ENCODE measurements around the gene CSF1. TPM values are rescaled to one million over a fixed set of nuclear protein-coding genes. Genes with fewer than 3 reads are reported as not detected.
A peak's percentile ranks its signal among the peaks of the same experiment; 100 is the strongest.

CSF1 gene
- total and polyA plus RNA-seq, 7 donors, result 3.0 to 118 (median 21.8) TPM

DNA sequence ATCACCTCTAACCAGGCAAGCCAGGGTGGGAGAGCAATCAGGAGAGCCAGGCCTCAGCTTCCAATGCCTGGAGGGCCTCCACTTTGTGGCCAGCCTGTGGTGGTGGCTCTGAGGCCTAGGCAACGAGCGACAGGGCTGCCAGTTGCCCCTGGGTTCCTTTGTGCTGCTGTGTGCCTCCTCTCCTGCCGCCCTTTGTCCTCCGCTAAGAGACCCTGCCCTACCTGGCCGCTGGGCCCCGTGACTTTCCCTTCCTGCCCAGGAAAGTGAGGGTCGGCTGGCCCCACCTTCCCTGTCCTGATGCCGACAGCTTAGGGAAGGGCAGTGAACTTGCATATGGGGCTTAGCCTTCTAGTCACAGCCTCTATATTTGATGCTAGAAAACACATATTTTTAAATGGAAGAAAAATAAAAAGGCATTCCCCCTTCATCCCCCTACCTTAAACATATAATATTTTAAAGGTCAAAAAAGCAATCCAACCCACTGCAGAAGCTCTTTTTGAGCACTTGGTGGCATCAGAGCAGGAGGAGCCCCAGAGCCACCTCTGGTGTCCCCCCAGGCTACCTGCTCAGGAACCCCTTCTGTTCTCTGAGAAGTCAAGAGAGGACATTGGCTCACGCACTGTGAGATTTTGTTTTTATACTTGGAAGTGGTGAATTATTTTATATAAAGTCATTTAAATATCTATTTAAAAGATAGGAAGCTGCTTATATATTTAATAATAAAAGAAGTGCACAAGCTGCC lies 19.8 kb downstream of the CSF1 start:
- TF ChIP-seq POLR2A (IDR thresholded peaks at IDR 0.05) (no peak), EP300 (IDR thresholded peaks at IDR 0.05) (no peak), POLR2AphosphoS5 (IDR thresholded peaks at IDR 0.05) (no peak)
- TF ChIP-seq, protein P1, sequence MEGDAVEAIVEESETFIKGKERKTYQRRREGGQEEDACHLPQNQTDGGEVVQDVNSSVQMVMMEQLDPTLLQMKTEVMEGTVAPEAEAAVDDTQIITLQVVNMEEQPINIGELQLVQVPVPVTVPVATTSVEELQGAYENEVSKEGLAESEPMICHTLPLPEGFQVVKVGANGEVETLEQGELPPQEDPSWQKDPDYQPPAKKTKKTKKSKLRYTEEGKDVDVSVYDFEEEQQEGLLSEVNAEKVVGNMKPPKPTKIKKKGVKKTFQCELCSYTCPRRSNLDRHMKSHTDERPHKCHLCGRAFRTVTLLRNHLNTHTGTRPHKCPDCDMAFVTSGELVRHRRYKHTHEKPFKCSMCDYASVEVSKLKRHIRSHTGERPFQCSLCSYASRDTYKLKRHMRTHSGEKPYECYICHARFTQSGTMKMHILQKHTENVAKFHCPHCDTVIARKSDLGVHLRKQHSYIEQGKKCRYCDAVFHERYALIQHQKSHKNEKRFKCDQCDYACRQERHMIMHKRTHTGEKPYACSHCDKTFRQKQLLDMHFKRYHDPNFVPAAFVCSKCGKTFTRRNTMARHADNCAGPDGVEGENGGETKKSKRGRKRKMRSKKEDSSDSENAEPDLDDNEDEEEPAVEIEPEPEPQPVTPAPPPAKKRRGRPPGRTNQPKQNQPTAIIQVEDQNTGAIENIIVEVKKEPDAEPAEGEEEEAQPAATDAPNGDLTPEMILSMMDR (IDR thresholded peaks at IDR 0.05), result no peak
- Histone ChIP-seq H3K36me3 (peaks cover 16 to 38% (median 27%) of the 10 kb centered on the region in 4 donors), H3K27me3 (no peaks in the 10 kb centered on the region), H3K27ac (peak overlapping the region; percentile 74 to 83 (median 79)), H3K9me3 (no peaks in the 10 kb centered on the region), H3K4me3 (no peak overlapping the region), H3K4me1 (peaks cover 0 to 61% (median 52%) of the 10 kb centered on the region in 4 donors)
- intact Hi-C loops (cut with DNase I), result no loop called here
- no peak for DNase-seq
- WGBS, 2 donors, result 89 to 93% methylated on average over 9 of the region's 9 CpGs

GRCh38 chr1:109931189-109931731 lies 20.6 kb downstream of the CSF1 start:
- 15 to 53% methylated on average over 10 of the region's 10 CpGs for WGBS, 2 donors
- intact Hi-C loops (cut with DNase I), result no loop called here
- peak overlapping the region; percentile 74 to 83 (median 79) for H3K27ac ChIP-seq
- H3K27me3 ChIP-seq, result no peaks in the 10 kb centered on the region
- peaks cover 10 to 30% (median 20%) of the 10 kb centered on the region in 4 donors for H3K36me3 ChIP-seq
- peaks cover 0 to 53% (median 50%) of the 10 kb centered on the region in 4 donors for H3K4me1 ChIP-seq
- peak; percentile 84 for DNase-seq
- H3K9me3 ChIP-seq, result no peaks in the 10 kb centered on the region
- TF ChIP-seq POLR2A (IDR thresholded peaks at IDR 0.05), result no peak
- TF ChIP-seq POLR2AphosphoS5 (IDR thresholded peaks at IDR 0.05), result peak in 2 of 4 donors; percentile 27 to 33
- no peak for TF ChIP-seq EP300 (IDR thresholded peaks at IDR 0.05)
- H3K4me3 ChIP-seq, result no peak overlapping the region

DNA sequence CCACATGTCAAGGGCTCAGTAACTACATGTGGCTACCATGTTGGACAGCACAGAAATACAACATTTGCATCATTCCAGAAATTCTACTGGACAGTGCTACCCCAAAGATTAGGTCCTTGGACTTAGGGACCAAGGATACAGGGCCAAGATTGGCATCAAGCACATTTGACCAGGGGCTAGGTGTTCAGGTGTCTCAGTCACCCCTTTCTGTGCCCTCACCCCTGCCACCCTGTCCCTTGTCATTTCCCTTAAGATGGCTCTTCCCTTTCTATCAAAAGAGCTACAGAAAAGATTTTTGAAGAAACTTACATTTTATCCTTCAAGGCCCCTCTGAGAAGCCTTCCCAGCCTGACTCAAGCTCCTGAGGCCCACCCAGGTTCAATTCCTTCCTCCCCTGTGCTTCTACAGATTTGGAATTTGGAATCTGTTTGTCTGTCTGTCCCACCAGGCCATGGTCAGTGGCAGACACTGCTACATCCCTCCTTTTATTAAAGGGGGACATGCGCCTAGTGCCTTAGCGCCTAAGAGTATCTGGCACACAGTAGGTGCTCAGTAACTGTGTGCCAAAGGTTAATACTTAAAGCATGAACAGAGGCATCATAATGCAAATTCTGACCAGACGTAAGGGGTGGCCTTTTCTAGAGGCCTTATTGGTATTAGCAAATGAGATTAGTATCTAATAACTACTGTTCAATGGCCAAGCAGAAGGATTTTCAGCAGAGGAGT lies 21.4 kb downstream of the CSF1 start:
- TF ChIP-seq POLR2AphosphoS5 (IDR thresholded peaks at IDR 0.05) (no peak), EP300 (IDR thresholded peaks at IDR 0.05) (no peak), POLR2A (IDR thresholded peaks at IDR 0.05) (no peak)
- TF ChIP-seq, protein P1 (IDR thresholded peaks at IDR 0.05), result no peak
- peaks cover 0 to 45% (median 44%) of the 10 kb centered on the region in 4 donors for H3K4me1 ChIP-seq
- WGBS, 2 donors, result 95 to 97% methylated on average over 3 of the region's 3 CpGs
- no peaks in the 10 kb centered on the region for H3K27me3 ChIP-seq
- H3K27ac ChIP-seq, result peak overlapping the region in 1 of 4 donors; percentile 17
- H3K9me3 ChIP-seq, result no peaks in the 10 kb centered on the region
- H3K36me3 ChIP-seq, result peaks cover 10 to 22% (median 14%) of the 10 kb centered on the region in 4 donors
- no peak for DNase-seq
- intact Hi-C loops (cut with DNase I), result no loop called here
- no peak overlapping the region for H3K4me3 ChIP-seq

GRCh38 chr1:109932679-109933078 lies 22.0 kb downstream of the CSF1 start:
- Histone ChIP-seq H3K27ac (no peak overlapping the region), H3K9me3 (peaks cover 0 to 2% (median 0%) of the 10 kb centered on the region in 4 donors), H3K4me1 (peaks cover 0 to 39% (median 38%) of the 10 kb centered on the region in 4 donors), H3K27me3 (no peaks in the 10 kb centered on the region), H3K4me3 (no peak overlapping the region), H3K36me3 (peaks cover 10 to 20% (median 14%) of the 10 kb centered on the region in 4 donors)
- no peak for DNase-seq
- TF ChIP-seq POLR2A (IDR thresholded peaks at IDR 0.05) (no peak), POLR2AphosphoS5 (IDR thresholded peaks at IDR 0.05) (no peak), EP300 (IDR thresholded peaks at IDR 0.05) (no peak)
- TF ChIP-seq, protein P1 (IDR thresholded peaks at IDR 0.05), result no peak
- intact Hi-C loops (cut with DNase I), result no loop called here
- 94 to 95% methylated on average over 5 of the region's 5 CpGs for WGBS, 2 donors
